NCI-H82 (cell line): ENCODE measurements around the gene SEPTIN2.
A peak's percentile ranks its signal among the peaks of the same experiment; 100 is the strongest.
"Not testable (repeated sequence)": the region's sequence is repeated elsewhere in the genome, so short reads cannot be mapped to it uniquely, and the experiment has no call there.

Experiments used
- DNase-seq: peaks from one replicate; lab custom pipeline; 2025; lab: John Stamatoyannopoulos, UW

The SEPTIN2 gene

GRCh38 chr2:241381872-241382271 lies 66.1 kb downstream of the SEPTIN2 start:
- no peak for DNase-seq

GRCh38 chr2:241385450-241385849 lies 69.7 kb downstream of the SEPTIN2 start:
- DNase-seq: not testable (repeated sequence)

GRCh38 chr2:241386519-241386918 lies 70.8 kb downstream of the SEPTIN2 start:
- no peak for DNase-seq

- no peak for DNase-seq
These were observed 74.0 kb downstream of the SEPTIN2 start for GRCh38 chr2:241389697-241390096.

GRCh38 chr2:241390301-241391206 lies 74.8 kb downstream of the SEPTIN2 start:
- no peak for DNase-seq

- DNase-seq: peak; percentile 52
These were observed 76.4 kb downstream of the SEPTIN2 start for GRCh38 chr2:241391892-241392665.

- DNase-seq: not testable (repeated sequence)
These were observed 77.0 kb downstream of the SEPTIN2 start for GRCh38 chr2:241392753-241393152.

- DNase-seq: no peak
These were observed 77.9 kb downstream of the SEPTIN2 start for GRCh38 chr2:241393524-241394196.

- not testable (repeated sequence) for DNase-seq
These were observed 81.1 kb downstream of the SEPTIN2 start for GRCh38 chr2:241396809-241397208.

- DNase-seq: no peak
These were observed 84.5 kb downstream of the SEPTIN2 start for GRCh38 chr2:241399941-241400922.
